Panc1 (cell line): ENCODE measurements around the gene NFIB. TPM values are rescaled to one million over a fixed set of nuclear protein-coding genes. Genes with fewer than 3 reads are reported as not detected.

Experiments used
- ATAC-seq: fragments of 200-7000 bp; cut with Tn5 transposase; 2 replicates; pipeline ENCODE4 v1.9.1; 2020; ENCODE audit warnings: mild to moderate bottlenecking, moderate library complexity
- BruUV-seq: library from RNA; stranded (reverse); fragments of 400-500 nt; replicated peaks from 2 replicates; lab custom pipeline; 2021; lab: Mats Ljungman, UMichigan
- CTCF ChIA-PET: fragments of 300-600 bp; sonication (Branson Sonifier 250); formaldehyde crosslinking; loops from one replicate; lab custom pipeline; 2022; ENCODE audit warnings: antibody characterized with exemption; lab: Charles Lee
- POLR2A ChIA-PET: fragments of 300-600 bp; sonication (Branson Sonifier 250); formaldehyde crosslinking; loops from one replicate; lab custom pipeline; 2022; ENCODE audit warnings: antibody characterized with exemption; lab: Charles Lee
- DNase-seq: peaks from one replicate; pipeline ENCODE4 v3.0.0-alpha.2; 2010; ENCODE audit warnings: low read depth, low spot score
- H3K27ac ChIP-seq: 2 replicates; pipeline ENCODE4 v1.5.1; 2011; ENCODE audit warnings: mild to moderate bottlenecking, low read length, inconsistent platforms
- H3K27me3 ChIP-seq: fragments of 200-500 bp; sonication (Bioruptor generic); 2 replicates; pipeline ENCODE4 v1.6.0; 2014; ENCODE audit warnings: low read length, inconsistent platforms; ENCODE audit not compliant: control insufficient read depth, insufficient read depth
- H3K36me3 ChIP-seq: fragments of 200-500 bp; sonication (Bioruptor generic); 2 replicates; pipeline ENCODE4 v1.5.1; 2014; ENCODE audit warnings: inconsistent platforms, mild to moderate bottlenecking, low read length, moderate library complexity; ENCODE audit not compliant: control insufficient read depth, insufficient read depth
- H3K4me1 ChIP-seq: 2 replicates; pipeline ENCODE4 v1.5.1; 2011; ENCODE audit warnings: inconsistent platforms, mild to moderate bottlenecking, low read length, moderate library complexity; ENCODE audit not compliant: control insufficient read depth, insufficient read depth
- H3K4me3 ChIP-seq, 2 experiments: 2 replicates each; pipeline ENCODE4 v1.5.1; 2011 to 2012; ENCODE audit warnings: low read depth in 2 of 2, low read length in 2 of 2, mild to moderate bottlenecking in 2 of 2, inconsistent platforms in 1 of 2, moderate library complexity in 1 of 2
- H3K9me3 ChIP-seq: fragments of 200-500 bp; sonication (Bioruptor generic); 2 replicates; pipeline ENCODE4 v1.5.1; 2014; ENCODE audit warnings: low read depth, mild to moderate bottlenecking, inconsistent platforms, low read length, moderate library complexity; ENCODE audit not compliant: control insufficient read depth, insufficient read depth
- POLR2AphosphoS5 ChIP-seq: IDR thresholded peaks from 2 replicates; pipeline ENCODE4 v1.6.1; 2012; ENCODE audit warnings: mild to moderate bottlenecking, low read depth, low read length, moderate library complexity
- SIN3A ChIP-seq: IDR thresholded peaks from 2 replicates; pipeline ENCODE4 v1.6.1; 2012; ENCODE audit warnings: low read depth, mild to moderate bottlenecking, low read length, moderate library complexity, borderline replicate concordance; ENCODE audit not compliant: insufficient read depth
- TCF7L2 ChIP-seq: IDR thresholded peaks from 2 replicates; pipeline ENCODE4 v1.6.1; 2011; ENCODE audit warnings: mild to moderate bottlenecking, low read depth, low read length, inconsistent platforms
- in situ Hi-C: cut with HindIII; loops from 2 replicates; pipeline ENCODE4 v1.10.0; 2016; ENCODE audit warnings: low sequenced_read_pairs, low pct_unique_long_range_greater_than_20kb
- intact Hi-C: fragments of 100-400 bp; cut with micrococcal nuclease; formaldehyde crosslinking; loops from one replicate; pipeline ENCODE4 v1.10.0; 2022; ENCODE audit not compliant: unreplicated experiment
- total RNA-seq: library from RNA; stranded (reverse); gene quantifications from one replicate; pipeline ENCODE4 v1.2.1, GENCODE V29; 2021; ENCODE audit not compliant: unreplicated experiment
- TF ChIP-seq, protein P1 (sequence below), 2 experiments: IDR thresholded peaks; 2 replicates each; pipeline ENCODE4 v1.6.1; 2011 to 2012; ENCODE audit warnings: low read depth in 2 of 2, control low read depth in 1 of 2, low read length in 1 of 2, mild to moderate bottlenecking in 1 of 2, moderate library complexity in 1 of 2; ENCODE audit not compliant: insufficient read depth in 1 of 2
- TF ChIP-seq, protein P2 (sequence below): fragments of 450-650 bp; IDR thresholded peaks from 2 replicates; pipeline ENCODE4 v1.5.1; 2017; ENCODE audit warnings: mild to moderate bottlenecking

The NFIB gene
- total RNA-seq, 1 experiment from 2014 or later, result 26.7 TPM

DNA sequence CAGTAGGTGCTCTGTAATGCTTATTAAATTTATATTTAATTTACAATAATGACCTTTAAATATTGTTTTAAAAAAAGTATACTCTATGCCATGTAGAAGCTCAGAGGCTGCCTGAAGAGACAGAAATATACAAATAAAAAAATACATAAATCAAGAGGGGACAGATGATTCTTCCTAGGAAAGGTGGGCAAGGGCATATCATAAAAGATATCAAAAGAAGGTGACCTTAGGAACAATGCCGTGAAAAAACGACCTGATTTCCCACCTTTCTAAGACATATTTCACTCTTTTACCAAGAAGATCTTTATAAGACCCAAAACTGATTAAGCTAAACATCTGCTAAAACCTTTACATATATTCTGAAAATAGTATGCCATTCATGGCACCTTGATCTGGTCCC is 128.9 kb downstream of the NFIB start:
- BruUV-seq, result no TSS peak
- no peak overlapping the region for H3K27ac ChIP-seq
- H3K36me3 ChIP-seq, result no peaks in the 10 kb centered on the region
- DNase-seq, result no peak
- intact Hi-C loops (no loop called here), in situ Hi-C loops (no loop called here)
- H3K27me3 ChIP-seq, result no peaks in the 10 kb centered on the region
- no peaks in the 10 kb centered on the region for H3K9me3 ChIP-seq
- ATAC-seq, result no peak
- ChIA-PET CTCF (no interaction called here), POLR2A (no interaction called here)
- H3K4me3 ChIP-seq, result no peak overlapping the region
- H3K4me1 ChIP-seq, result peaks cover 2% of the 10 kb centered on the region; the same call in 1 of the 2 replicates
- no peak for TF ChIP-seq TCF7L2
- TF ChIP-seq, protein P1, sequence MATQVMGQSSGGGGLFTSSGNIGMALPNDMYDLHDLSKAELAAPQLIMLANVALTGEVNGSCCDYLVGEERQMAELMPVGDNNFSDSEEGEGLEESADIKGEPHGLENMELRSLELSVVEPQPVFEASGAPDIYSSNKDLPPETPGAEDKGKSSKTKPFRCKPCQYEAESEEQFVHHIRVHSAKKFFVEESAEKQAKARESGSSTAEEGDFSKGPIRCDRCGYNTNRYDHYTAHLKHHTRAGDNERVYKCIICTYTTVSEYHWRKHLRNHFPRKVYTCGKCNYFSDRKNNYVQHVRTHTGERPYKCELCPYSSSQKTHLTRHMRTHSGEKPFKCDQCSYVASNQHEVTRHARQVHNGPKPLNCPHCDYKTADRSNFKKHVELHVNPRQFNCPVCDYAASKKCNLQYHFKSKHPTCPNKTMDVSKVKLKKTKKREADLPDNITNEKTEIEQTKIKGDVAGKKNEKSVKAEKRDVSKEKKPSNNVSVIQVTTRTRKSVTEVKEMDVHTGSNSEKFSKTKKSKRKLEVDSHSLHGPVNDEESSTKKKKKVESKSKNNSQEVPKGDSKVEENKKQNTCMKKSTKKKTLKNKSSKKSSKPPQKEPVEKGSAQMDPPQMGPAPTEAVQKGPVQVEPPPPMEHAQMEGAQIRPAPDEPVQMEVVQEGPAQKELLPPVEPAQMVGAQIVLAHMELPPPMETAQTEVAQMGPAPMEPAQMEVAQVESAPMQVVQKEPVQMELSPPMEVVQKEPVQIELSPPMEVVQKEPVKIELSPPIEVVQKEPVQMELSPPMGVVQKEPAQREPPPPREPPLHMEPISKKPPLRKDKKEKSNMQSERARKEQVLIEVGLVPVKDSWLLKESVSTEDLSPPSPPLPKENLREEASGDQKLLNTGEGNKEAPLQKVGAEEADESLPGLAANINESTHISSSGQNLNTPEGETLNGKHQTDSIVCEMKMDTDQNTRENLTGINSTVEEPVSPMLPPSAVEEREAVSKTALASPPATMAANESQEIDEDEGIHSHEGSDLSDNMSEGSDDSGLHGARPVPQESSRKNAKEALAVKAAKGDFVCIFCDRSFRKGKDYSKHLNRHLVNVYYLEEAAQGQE (IDR thresholded peaks at IDR 0.05; ENCODE audit: insufficient read depth in 1 of 2, low read depth in 2 of 2, low read length in 1 of 2), result no peak
- TF ChIP-seq POLR2AphosphoS5, result no peak
- no peak for TF ChIP-seq SIN3A
- TF ChIP-seq, protein P2, sequence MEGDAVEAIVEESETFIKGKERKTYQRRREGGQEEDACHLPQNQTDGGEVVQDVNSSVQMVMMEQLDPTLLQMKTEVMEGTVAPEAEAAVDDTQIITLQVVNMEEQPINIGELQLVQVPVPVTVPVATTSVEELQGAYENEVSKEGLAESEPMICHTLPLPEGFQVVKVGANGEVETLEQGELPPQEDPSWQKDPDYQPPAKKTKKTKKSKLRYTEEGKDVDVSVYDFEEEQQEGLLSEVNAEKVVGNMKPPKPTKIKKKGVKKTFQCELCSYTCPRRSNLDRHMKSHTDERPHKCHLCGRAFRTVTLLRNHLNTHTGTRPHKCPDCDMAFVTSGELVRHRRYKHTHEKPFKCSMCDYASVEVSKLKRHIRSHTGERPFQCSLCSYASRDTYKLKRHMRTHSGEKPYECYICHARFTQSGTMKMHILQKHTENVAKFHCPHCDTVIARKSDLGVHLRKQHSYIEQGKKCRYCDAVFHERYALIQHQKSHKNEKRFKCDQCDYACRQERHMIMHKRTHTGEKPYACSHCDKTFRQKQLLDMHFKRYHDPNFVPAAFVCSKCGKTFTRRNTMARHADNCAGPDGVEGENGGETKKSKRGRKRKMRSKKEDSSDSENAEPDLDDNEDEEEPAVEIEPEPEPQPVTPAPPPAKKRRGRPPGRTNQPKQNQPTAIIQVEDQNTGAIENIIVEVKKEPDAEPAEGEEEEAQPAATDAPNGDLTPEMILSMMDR, result no peak

DNA sequence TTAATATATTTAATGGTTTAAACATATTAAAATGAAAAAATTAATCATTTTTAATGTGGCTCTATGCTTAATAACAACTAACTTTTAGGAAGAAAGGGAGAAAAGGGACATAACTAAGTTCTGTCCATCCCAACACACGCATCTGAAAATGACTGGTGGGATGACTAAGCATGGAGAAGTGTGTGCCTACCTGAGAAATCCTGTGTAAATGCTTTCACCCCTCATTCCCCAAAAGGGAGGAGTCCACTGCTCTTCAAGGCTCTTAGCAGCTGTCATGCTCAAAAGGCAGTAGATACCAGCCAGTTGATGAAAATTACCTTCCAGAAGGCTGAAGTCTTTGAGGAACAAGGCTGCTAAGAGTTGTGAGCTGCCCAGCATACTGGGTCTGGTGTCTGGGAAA is 130.9 kb downstream of the NFIB start:
- Histone ChIP-seq H3K4me1 (peaks cover 5% of the 10 kb centered on the region; the same call in 1 of the 2 replicates), H3K27me3 (no peaks in the 10 kb centered on the region), H3K4me3 (no peak overlapping the region), H3K27ac (no peak overlapping the region), H3K9me3 (no peaks in the 10 kb centered on the region), H3K36me3 (no peaks in the 10 kb centered on the region)
- TF ChIP-seq, protein P2, result no peak
- TF ChIP-seq TCF7L2 (no peak), SIN3A (no peak), POLR2AphosphoS5 (no peak)
- TF ChIP-seq, protein P1 (IDR thresholded peaks at IDR 0.05; ENCODE audit: insufficient read depth in 1 of 2, low read depth in 2 of 2, low read length in 1 of 2), result no peak
- BruUV-seq, result no TSS peak
- intact Hi-C loops (no loop called here), in situ Hi-C loops (no loop called here)
- no peak for DNase-seq
- ChIA-PET POLR2A (no interaction called here), CTCF (no interaction called here)
- no peak for ATAC-seq
